Stimulated activated CD4-positive, alpha-beta T cell treated with anti-CD3 and anti-CD28 coated beads, Interleukin-4, amount 100 ng/mL, for 24 hours (primary cell): ENCODE data around the gene MSH4.
"Not testable (repeated sequence)": the region's sequence is repeated elsewhere in the genome, so short reads cannot be mapped to it uniquely, and the experiment has no call there.

Experiments
- DNase-seq: peaks from one replicate; pipeline ENCODE4 v3.0.0-alpha.2; 2020

Gene MSH4

GRCh38 chr1:75796376-75797272, at the start of gene MSH4:
Gene MSH4, plus strand, starts transcription at chr1:75796882. Its CDS starts 104 bp downstream, at chr1:75796986.
- DNase-seq = peak; percentile 27

GRCh38 chr1:75757210-75757609, 39.5 kb upstream of the MSH4 start:
- not testable (repeated sequence) for DNase-seq

- DNase-seq = not testable (repeated sequence)
Measured at GRCh38 chr1:75758543-75758942, 38.1 kb upstream of the MSH4 start.

- DNase-seq = no peak
Measured at GRCh38 chr1:75764057-75764655, 32.5 kb upstream of the MSH4 start.

- DNase-seq = no peak
Measured at GRCh38 chr1:75765697-75766355, 30.9 kb upstream of the MSH4 start.

- DNase-seq = no peak
Measured at GRCh38 chr1:75768016-75768415, 28.7 kb upstream of the MSH4 start.

- no peak for DNase-seq
Measured at GRCh38 chr1:75770761-75771160, 25.9 kb upstream of the MSH4 start.

GRCh38 chr1:75771978-75772377, 24.7 kb upstream of the MSH4 start:
- DNase-seq = no peak

- not testable (repeated sequence) for DNase-seq
Measured at GRCh38 chr1:75777812-75778211, 18.9 kb upstream of the MSH4 start.

- DNase-seq = not testable (repeated sequence)
Measured at GRCh38 chr1:75778694-75779093, 18.0 kb upstream of the MSH4 start.

GRCh38 chr1:75780183-75780582, 16.5 kb upstream of the MSH4 start:
- not testable (repeated sequence) for DNase-seq

GRCh38 chr1:75783920-75784319, 12.8 kb upstream of the MSH4 start:
- DNase-seq = not testable (repeated sequence)

GRCh38 chr1:75785320-75785982, 11.2 kb upstream of the MSH4 start:
- DNase-seq = no peak

- peak; percentile 96 for DNase-seq
Measured at GRCh38 chr1:75785983-75786853, 10.5 kb upstream of the MSH4 start, which contains the start of gene RABGGTB. Gene RABGGTB, plus strand, starts transcription at chr1:75786256. Its CDS starts 16 bp downstream, at chr1:75786272.

- no peak for DNase-seq
Measured at GRCh38 chr1:75786901-75787493, 9.7 kb upstream of the MSH4 start.

- DNase-seq = no peak
Measured at GRCh38 chr1:75787524-75787923, 9.2 kb upstream of the MSH4 start.

GRCh38 chr1:75789988-75790387, 6.7 kb upstream of the MSH4 start:
- DNase-seq = no peak

GRCh38 chr1:75791022-75791421, 5.7 kb upstream of the MSH4 start:
- DNase-seq = no peak

- no peak for DNase-seq
Measured at GRCh38 chr1:75792091-75792490, 4.6 kb upstream of the MSH4 start.

- no peak for DNase-seq
Measured at GRCh38 chr1:75794382-75794781, 2.3 kb upstream of the MSH4 start.

- peak; percentile 15 for DNase-seq
Measured at GRCh38 chr1:75795703-75796193, 934 bp upstream of the MSH4 start.

GRCh38 chr1:75797273-75797588, 549 bp downstream of the MSH4 start:
- DNase-seq = peak; percentile 43
